Hepatocyte (in vitro differentiated cells): ENCODE results near the gene AP4S1.

Experiments used
- EZH2phosphoT487 ChIP-seq: fragments of 200-600 bp; sonication (generic); IDR thresholded peaks from one replicate; pipeline ENCODE4 v1.6.1; 2018; ENCODE audit warnings: antibody characterized with exemption, mild to moderate bottlenecking, low read depth, moderate library complexity; ENCODE audit not compliant: unreplicated experiment, severe bottlenecking
- TF ChIP-seq, protein P1 (sequence below): fragments of 200-600 bp; sonication (generic); IDR thresholded peaks from 2 replicates; pipeline ENCODE4 v1.5.1; 2016; ENCODE audit warnings: antibody characterized with exemption, mild to moderate bottlenecking; ENCODE audit not compliant: poor library complexity

GRCh38 chr14:31059152-31059924, 33.9 kb downstream of the AP4S1 start:
- TF ChIP-seq EZH2phosphoT487, result no peak
- TF ChIP-seq, protein P1, sequence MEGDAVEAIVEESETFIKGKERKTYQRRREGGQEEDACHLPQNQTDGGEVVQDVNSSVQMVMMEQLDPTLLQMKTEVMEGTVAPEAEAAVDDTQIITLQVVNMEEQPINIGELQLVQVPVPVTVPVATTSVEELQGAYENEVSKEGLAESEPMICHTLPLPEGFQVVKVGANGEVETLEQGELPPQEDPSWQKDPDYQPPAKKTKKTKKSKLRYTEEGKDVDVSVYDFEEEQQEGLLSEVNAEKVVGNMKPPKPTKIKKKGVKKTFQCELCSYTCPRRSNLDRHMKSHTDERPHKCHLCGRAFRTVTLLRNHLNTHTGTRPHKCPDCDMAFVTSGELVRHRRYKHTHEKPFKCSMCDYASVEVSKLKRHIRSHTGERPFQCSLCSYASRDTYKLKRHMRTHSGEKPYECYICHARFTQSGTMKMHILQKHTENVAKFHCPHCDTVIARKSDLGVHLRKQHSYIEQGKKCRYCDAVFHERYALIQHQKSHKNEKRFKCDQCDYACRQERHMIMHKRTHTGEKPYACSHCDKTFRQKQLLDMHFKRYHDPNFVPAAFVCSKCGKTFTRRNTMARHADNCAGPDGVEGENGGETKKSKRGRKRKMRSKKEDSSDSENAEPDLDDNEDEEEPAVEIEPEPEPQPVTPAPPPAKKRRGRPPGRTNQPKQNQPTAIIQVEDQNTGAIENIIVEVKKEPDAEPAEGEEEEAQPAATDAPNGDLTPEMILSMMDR, result no peak
